H9 (cell line): ENCODE measurements around the gene SSPN. TPM values are rescaled to one million over a fixed set of nuclear protein-coding genes. Genes with fewer than 3 reads are reported as not detected.

Experiments used
- DNase-seq: peaks from one replicate; pipeline ENCODE4 v3.0.0-alpha.2; 2017
- H2AFZ ChIP-seq: one replicate; pipeline ENCODE4 v1.6.1; 2013; ENCODE audit warnings: mild to moderate bottlenecking, low read length, control low read depth, moderate library complexity
- H2AK5ac ChIP-seq: 2 replicates; pipeline ENCODE4 v1.6.1; 2013; ENCODE audit warnings: low read length, control low read depth, mixed read lengths; ENCODE audit not compliant: insufficient read length
- H2BK120ac ChIP-seq: one replicate; pipeline ENCODE4 v1.6.1; 2013; ENCODE audit warnings: low read depth, mild to moderate bottlenecking, low read length, control low read depth, inconsistent platforms; ENCODE audit not compliant: poor library complexity, severe bottlenecking
- H2BK12ac ChIP-seq: 2 replicates; pipeline ENCODE4 v1.6.1; 2013; ENCODE audit warnings: low read length, control low read depth, mixed read lengths, low read depth; ENCODE audit not compliant: insufficient read length
- H2BK15ac ChIP-seq: 2 replicates; pipeline ENCODE4 v1.6.1; 2013; ENCODE audit warnings: low read depth, low read length, control low read depth
- H2BK20ac ChIP-seq: one replicate; pipeline ENCODE4 v1.6.1; 2013; ENCODE audit warnings: low read depth, mild to moderate bottlenecking, low read length, control low read depth, inconsistent platforms; ENCODE audit not compliant: poor library complexity, severe bottlenecking
- H2BK5ac ChIP-seq: 2 replicates; pipeline ENCODE4 v1.6.1; 2013; ENCODE audit warnings: low read length, control low read depth, mixed read lengths; ENCODE audit not compliant: insufficient read length
- H3K14ac ChIP-seq: 2 replicates; pipeline ENCODE4 v1.6.1; 2013; ENCODE audit warnings: low read length, control low read depth; ENCODE audit not compliant: insufficient read depth
- H3K18ac ChIP-seq: 2 replicates; pipeline ENCODE4 v1.6.1; 2013; ENCODE audit warnings: low read depth, mild to moderate bottlenecking, mixed read lengths, low read length, control low read depth; ENCODE audit not compliant: insufficient read length
- H3K23ac ChIP-seq: 2 replicates; pipeline ENCODE4 v1.6.1; 2013; ENCODE audit warnings: low read length, control low read depth, mixed read lengths, low read depth; ENCODE audit not compliant: insufficient read length
- H3K23me2 ChIP-seq: 2 replicates; pipeline ENCODE4 v1.6.1; 2013; ENCODE audit warnings: low read depth, mild to moderate bottlenecking, mixed read lengths, low read length, control low read depth; ENCODE audit not compliant: insufficient read length, poor library complexity, severe bottlenecking
- H3K27ac ChIP-seq: 2 replicates; pipeline ENCODE4 v1.5.1; 2013; ENCODE audit warnings: low read length, control low read depth, mixed read lengths, low read depth; ENCODE audit not compliant: insufficient read length
- H3K27me3 ChIP-seq: 2 replicates; pipeline ENCODE4 v1.6.1; 2013; ENCODE audit warnings: low read length, control low read depth, inconsistent platforms; ENCODE audit not compliant: insufficient read depth
- H3K4ac ChIP-seq: 2 replicates; pipeline ENCODE4 v1.6.1; 2013; ENCODE audit warnings: low read depth, mild to moderate bottlenecking, control low read depth, inconsistent platforms, low read length, moderate library complexity
- H3K4me1 ChIP-seq: 2 replicates; pipeline ENCODE4 v1.6.1; 2013; ENCODE audit warnings: low read length, control low read depth, inconsistent platforms; ENCODE audit not compliant: insufficient read depth
- H3K4me2 ChIP-seq: 2 replicates; pipeline ENCODE4 v1.6.1; 2013; ENCODE audit warnings: low read length, control low read depth, mixed read lengths; ENCODE audit not compliant: insufficient read length, insufficient read depth
- H3K56ac ChIP-seq: 2 replicates; pipeline ENCODE4 v1.6.1; 2013; ENCODE audit warnings: low read depth, mild to moderate bottlenecking, mixed read lengths, low read length, control low read depth; ENCODE audit not compliant: insufficient read length
- H3K79me1 ChIP-seq: 2 replicates; pipeline ENCODE4 v1.6.1; 2013; ENCODE audit warnings: low read depth, mild to moderate bottlenecking, moderate library complexity, low read length, control low read depth, inconsistent platforms; ENCODE audit not compliant: insufficient read depth, poor library complexity, severe bottlenecking
- H3K79me2 ChIP-seq: 2 replicates; pipeline ENCODE4 v1.6.1; 2013; ENCODE audit warnings: low read length, control low read depth, inconsistent platforms; ENCODE audit not compliant: insufficient read depth
- H3K9ac ChIP-seq: 2 replicates; pipeline ENCODE4 v1.6.1; 2013; ENCODE audit warnings: low read length, control low read depth, mixed read lengths; ENCODE audit not compliant: insufficient read length; ENCODE audit errors: extremely low read depth
- H3K9me3 ChIP-seq: one replicate; pipeline ENCODE4 v1.6.1; 2013; ENCODE audit warnings: low read depth, low read length, inconsistent platforms; ENCODE audit not compliant: control insufficient read depth
- H3T11ph ChIP-seq: one replicate; pipeline ENCODE4 v1.6.1; 2013; ENCODE audit warnings: mild to moderate bottlenecking, low read length, control low read depth, inconsistent platforms
- H4K20me1 ChIP-seq: one replicate; pipeline ENCODE4 v1.6.1; 2013; ENCODE audit not compliant: control insufficient read depth, insufficient read length, insufficient read depth
- H4K5ac ChIP-seq: 2 replicates; pipeline ENCODE4 v1.6.1; 2013; ENCODE audit warnings: low read depth, mild to moderate bottlenecking, mixed read lengths, low read length, control low read depth; ENCODE audit not compliant: insufficient read length
- H4K8ac ChIP-seq: replicated peaks from 2 replicates; pipeline ENCODE4 v1.6.1; 2013; ENCODE audit warnings: low read length, control low read depth, mixed read lengths, low read depth; ENCODE audit not compliant: insufficient read length
- H4K91ac ChIP-seq: 2 replicates; pipeline ENCODE4 v1.6.1; 2013; ENCODE audit warnings: low read depth, mild to moderate bottlenecking, moderate library complexity, mixed read lengths, low read length, control low read depth; ENCODE audit not compliant: insufficient read length
- H3K27ac Mint-ChIP-seq, 3 experiments: 2 replicates in 2 of 3; 3 replicates in 1 of 3; pipeline ENCODE4 v1.8.0; 2020 to 2021; ENCODE audit warnings: mixed read lengths in 3 of 3, mild to moderate bottlenecking in 1 of 3, moderate library complexity in 1 of 3
- H3K27me3 Mint-ChIP-seq: 2 replicates; pipeline ENCODE4 v1.8.0; 2021; ENCODE audit warnings: low read depth, mild to moderate bottlenecking, moderate library complexity, mixed read lengths
- H3K36me3 Mint-ChIP-seq, 3 experiments: 2 replicates in 2 of 3; 3 replicates in 1 of 3; pipeline ENCODE4 v1.8.0; 2020 to 2021; ENCODE audit warnings: low read depth in 3 of 3, mixed read lengths in 3 of 3; ENCODE audit not compliant: insufficient read depth in 1 of 3
- H3K4me1 Mint-ChIP-seq, 2 experiments: 2 replicates each; pipeline ENCODE4 v1.8.0; 2020; ENCODE audit warnings: mixed read lengths in 2 of 2
- H3K4me3 Mint-ChIP-seq, 2 experiments: 2 replicates in 1 of 2; 3 replicates in 1 of 2; pipeline ENCODE4 v1.8.0; 2020 to 2021; ENCODE audit warnings: mild to moderate bottlenecking in 2 of 2, mixed read lengths in 2 of 2, moderate library complexity in 1 of 2
- H3K9me3 Mint-ChIP-seq, 2 experiments: 2 replicates in 1 of 2; 3 replicates in 1 of 2; pipeline ENCODE4 v1.8.0; 2020; ENCODE audit warnings: mild to moderate bottlenecking in 2 of 2, mixed read lengths in 2 of 2, moderate library complexity in 1 of 2
- WGBS: extraction: QIAGEN DNeasy Blood & Tissue Kit; methylation state at CpG from one replicate; pipeline ENCODE4 v1.1.7; 2013; ENCODE audit warnings: missing lambda C conversion rate, low lambda C conversion rate, mixed read lengths; ENCODE audit not compliant: insufficient read length; ENCODE audit errors: extremely low coverage; 5-methylcytosine and 5-hydroxymethylcytosine counted together
- total RNA-seq: library from RNA; stranded (reverse); gene quantifications from 2 replicates; pipeline ENCODE4 v1.2.1, GENCODE V29; 2021
- TF ChIP-seq, protein P1 (sequence below): fragments of 200-600 bp; sonication (generic); conservative IDR thresholded peaks from 3 replicates; pipeline ENCODE4 v1.8.0; 2021; ENCODE audit warnings: antibody characterized with exemption, mild to moderate bottlenecking

SSPN gene
- total RNA-seq, 1 experiment from 2014 or later, result 0.81 TPM

DNA sequence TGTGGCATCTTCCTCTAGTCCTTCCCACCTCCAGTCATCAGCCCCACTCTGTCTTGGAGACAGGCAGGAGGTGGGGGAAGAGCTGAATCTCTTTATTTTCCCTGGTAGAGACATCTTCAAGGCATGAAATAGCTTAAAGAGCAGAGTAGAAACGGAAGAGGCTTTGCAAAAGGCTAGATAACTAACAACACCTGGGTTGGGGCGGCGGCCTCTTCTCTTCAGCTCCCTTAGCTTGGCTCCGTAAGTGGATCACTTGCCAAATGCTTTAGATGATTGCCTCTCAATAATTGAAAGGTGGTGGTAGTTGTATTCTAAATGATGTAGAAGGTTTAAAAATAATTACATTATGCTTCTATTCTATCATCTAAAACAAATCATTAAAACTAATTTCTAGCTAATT is 36.1 kb downstream of the SSPN start:
- no peak overlapping the region for H3K56ac ChIP-seq
- no peak overlapping the region for H3K14ac ChIP-seq
- H2AFZ ChIP-seq, result no peak overlapping the region
- H3K18ac ChIP-seq, result no peak overlapping the region
- H2BK5ac ChIP-seq, result no peak overlapping the region
- H3K4ac ChIP-seq, result no peak overlapping the region
- H4K91ac ChIP-seq, result no peak overlapping the region
- DNase-seq, result no peak
- H3K79me1 ChIP-seq, result no peaks in the 10 kb centered on the region
- H3T11ph ChIP-seq, result no peak overlapping the region
- no peak overlapping the region for H2AK5ac ChIP-seq
- H3K27me3 Mint-ChIP-seq, result peaks cover 37% of the 10 kb centered on the region
- H2BK120ac ChIP-seq, result no peak overlapping the region
- H3K27ac ChIP-seq, result no peak overlapping the region
- H3K23me2 ChIP-seq, result no peaks in the 10 kb centered on the region
- no peaks in the 10 kb centered on the region for H3K9me3 Mint-ChIP-seq
- H3K9ac ChIP-seq, result no peak overlapping the region
- H3K27ac Mint-ChIP-seq, result no peak overlapping the region
- H3K4me2 ChIP-seq, result no peak overlapping the region
- H3K9me3 ChIP-seq, result no peaks in the 10 kb centered on the region
- H4K8ac ChIP-seq, result no peak overlapping the region
- no CpG with 5 or more reads among the region's 4 CpGs for WGBS
- TF ChIP-seq, protein P1, sequence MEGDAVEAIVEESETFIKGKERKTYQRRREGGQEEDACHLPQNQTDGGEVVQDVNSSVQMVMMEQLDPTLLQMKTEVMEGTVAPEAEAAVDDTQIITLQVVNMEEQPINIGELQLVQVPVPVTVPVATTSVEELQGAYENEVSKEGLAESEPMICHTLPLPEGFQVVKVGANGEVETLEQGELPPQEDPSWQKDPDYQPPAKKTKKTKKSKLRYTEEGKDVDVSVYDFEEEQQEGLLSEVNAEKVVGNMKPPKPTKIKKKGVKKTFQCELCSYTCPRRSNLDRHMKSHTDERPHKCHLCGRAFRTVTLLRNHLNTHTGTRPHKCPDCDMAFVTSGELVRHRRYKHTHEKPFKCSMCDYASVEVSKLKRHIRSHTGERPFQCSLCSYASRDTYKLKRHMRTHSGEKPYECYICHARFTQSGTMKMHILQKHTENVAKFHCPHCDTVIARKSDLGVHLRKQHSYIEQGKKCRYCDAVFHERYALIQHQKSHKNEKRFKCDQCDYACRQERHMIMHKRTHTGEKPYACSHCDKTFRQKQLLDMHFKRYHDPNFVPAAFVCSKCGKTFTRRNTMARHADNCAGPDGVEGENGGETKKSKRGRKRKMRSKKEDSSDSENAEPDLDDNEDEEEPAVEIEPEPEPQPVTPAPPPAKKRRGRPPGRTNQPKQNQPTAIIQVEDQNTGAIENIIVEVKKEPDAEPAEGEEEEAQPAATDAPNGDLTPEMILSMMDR, result no peak
- H3K4me1 ChIP-seq, result no peaks in the 10 kb centered on the region
- no peak overlapping the region for H2BK12ac ChIP-seq
- no peak overlapping the region for H2BK15ac ChIP-seq
- peaks cover 7% of the 10 kb centered on the region; the same call in 1 of the 2 replicates for H3K27me3 ChIP-seq
- H4K20me1 ChIP-seq, result no peaks in the 10 kb centered on the region
- no peak overlapping the region for H4K5ac ChIP-seq
- no peaks in the 10 kb centered on the region; a peak in 1 of 7 replicates for H3K36me3 Mint-ChIP-seq
- no peak overlapping the region for H3K23ac ChIP-seq
- H3K79me2 ChIP-seq, result no peaks in the 10 kb centered on the region
- H2BK20ac ChIP-seq, result no peak overlapping the region
- H3K4me3 Mint-ChIP-seq, result no peak overlapping the region
- H3K4me1 Mint-ChIP-seq, result peaks cover 9% of the 10 kb centered on the region in 2 experiments
